ENCODE data around the gene IL18RAP. TPM values are rescaled to one million over a fixed set of nuclear protein-coding genes. Genes with fewer than 3 reads are reported as not detected.

Gene IL18RAP
- total and polyA plus RNA-seq, 7 donors: 0.68 to 1.4 (median 1.1) TPM; not detected in 3

DNA sequence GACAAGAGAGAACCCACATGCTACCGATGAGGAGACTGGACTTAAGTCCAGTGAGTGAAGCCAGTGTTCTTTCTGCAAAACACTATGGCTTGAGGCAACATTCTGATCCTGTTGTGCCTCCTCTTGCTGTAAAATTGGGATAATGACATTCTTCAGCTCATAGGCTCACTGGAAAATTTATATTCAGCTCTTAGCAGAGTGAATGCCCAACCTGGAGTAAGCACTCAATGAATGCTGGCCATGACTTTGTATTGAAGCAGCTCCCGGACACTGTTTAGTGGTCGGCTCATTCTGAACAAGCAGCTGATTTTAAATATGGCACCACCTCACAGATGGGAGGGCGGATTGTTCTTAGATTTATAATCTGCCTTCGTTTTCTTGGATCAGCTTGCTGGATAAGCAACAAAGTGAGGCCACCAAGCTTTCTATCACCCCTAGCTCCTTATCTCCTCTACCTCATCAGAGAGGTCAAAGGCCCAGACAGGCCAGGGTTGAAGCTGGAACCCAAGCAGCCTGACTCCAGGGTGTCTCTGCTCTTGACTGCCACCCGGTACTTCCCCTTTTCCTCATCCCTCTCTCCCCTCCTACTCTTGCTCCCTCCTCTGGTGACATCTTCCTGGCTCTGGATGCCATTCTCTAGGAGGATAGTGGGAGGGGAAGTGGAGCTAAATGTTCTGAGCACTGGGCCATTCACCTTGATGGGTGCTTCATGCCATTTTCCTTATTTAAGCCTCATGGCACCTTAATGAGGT is 61.5 kb downstream of the IL18RAP start:
- intact Hi-C loops (cut with DNase I): no loop called here
- Histone ChIP-seq H3K27me3 (no peaks in the 10 kb centered on the region), H3K4me3 (no peak overlapping the region), H3K9me3 (no peaks in the 10 kb centered on the region), H3K27ac (no peak overlapping the region), H3K36me3 (no peaks in the 10 kb centered on the region), H3K4me1 (peaks cover 0 to 4% (median 0%) of the 10 kb centered on the region in 4 donors)
- 88 to 93% methylated on average over 6 of the region's 6 CpGs for WGBS, 2 donors
- no peak for TF ChIP-seq CTCF (IDR thresholded peaks at IDR 0.05)
- no peak for TF ChIP-seq POLR2AphosphoS5 (IDR thresholded peaks at IDR 0.05)
- no peak for TF ChIP-seq POLR2A (IDR thresholded peaks at IDR 0.05)
- TF ChIP-seq EP300 (IDR thresholded peaks at IDR 0.05): no peak
- DNase-seq: no peak

DNA sequence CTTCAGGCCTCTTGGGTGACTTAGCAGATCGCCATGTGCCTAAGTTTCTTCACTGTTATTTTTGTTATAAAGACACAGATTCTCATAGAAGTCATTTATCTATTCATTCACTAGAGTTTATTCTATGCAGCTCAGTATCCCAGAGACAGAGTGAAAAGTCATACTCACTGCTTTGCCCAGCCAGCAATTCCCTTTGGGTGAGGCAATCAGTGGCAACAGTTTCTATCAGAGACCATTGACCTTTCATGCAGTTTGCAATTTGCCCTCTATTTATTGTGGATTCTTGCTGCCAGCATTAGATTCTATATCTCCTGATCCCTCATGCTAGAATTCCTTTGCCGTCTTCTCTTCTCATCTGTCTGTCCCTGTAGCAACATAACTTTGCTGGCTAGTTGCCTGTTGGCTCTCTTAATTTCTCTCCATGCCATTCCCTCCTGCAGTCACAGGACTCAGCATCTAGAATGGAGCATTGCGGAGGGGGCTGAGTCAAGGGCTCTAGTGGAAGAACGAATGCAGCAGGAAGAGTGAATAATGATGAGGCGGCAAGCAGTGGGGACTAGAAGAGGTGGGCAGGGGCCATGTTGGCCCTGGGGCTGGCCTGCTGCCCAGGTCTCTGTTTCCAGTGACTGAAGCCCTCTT is 62.3 kb downstream of the IL18RAP start:
- Histone ChIP-seq H3K4me1 (peaks cover 0 to 4% (median 0%) of the 10 kb centered on the region in 4 donors), H3K36me3 (no peaks in the 10 kb centered on the region), H3K4me3 (no peak overlapping the region), H3K27ac (no peak overlapping the region), H3K27me3 (no peaks in the 10 kb centered on the region), H3K9me3 (no peaks in the 10 kb centered on the region)
- TF ChIP-seq POLR2A (IDR thresholded peaks at IDR 0.05): no peak
- no peak for TF ChIP-seq POLR2AphosphoS5 (IDR thresholded peaks at IDR 0.05)
- no peak for TF ChIP-seq CTCF (IDR thresholded peaks at IDR 0.05)
- TF ChIP-seq EP300 (IDR thresholded peaks at IDR 0.05): no peak
- DNase-seq: no peak
- intact Hi-C loops (cut with DNase I): no loop called here
- 90 to 94% methylated on average over 5 of the region's 5 CpGs for WGBS, 2 donors

DNA sequence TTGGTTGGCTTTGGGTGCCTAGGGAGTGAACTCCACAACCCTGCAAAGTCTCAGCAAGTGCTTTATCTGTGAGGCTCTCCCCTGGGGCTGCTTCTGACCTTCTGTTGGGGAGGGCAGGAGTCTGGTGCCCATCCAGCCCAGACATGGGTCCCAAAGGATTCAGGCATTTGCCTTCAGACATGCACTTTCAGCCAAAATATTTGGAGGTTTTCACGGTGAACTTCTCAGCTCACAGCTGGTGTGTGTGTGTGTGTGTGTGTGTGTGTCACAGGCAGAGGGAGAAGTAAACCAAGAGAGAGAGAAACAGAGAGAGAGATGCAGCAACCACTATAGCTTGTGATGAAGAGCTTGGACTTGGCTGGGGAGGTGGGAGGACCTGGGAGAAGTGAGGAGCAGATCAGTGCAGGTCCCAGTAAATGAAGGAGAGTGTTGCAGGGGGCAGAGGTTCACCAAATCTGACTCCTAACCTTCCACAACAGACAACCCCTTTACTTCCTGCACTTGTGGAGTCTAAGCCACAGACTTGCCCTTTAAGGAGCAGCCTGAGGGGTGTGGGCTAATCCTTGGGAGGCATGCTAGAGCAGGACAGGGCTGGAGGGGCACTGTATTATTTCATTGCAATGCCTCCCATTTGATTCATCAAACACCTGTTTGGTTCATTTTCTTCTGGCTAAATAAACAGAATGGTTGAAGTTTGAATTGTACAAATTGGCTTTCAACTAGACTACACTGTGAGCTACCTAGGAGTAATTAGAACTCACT is 64.2 kb downstream of the IL18RAP start:
- Histone ChIP-seq H3K4me3 (no peak overlapping the region), H3K27ac (no peak overlapping the region), H3K9me3 (no peaks in the 10 kb centered on the region), H3K36me3 (no peaks in the 10 kb centered on the region), H3K27me3 (no peaks in the 10 kb centered on the region), H3K4me1 (peaks cover 0 to 4% (median 0%) of the 10 kb centered on the region in 4 donors)
- DNase-seq: no peak
- WGBS, 2 donors: 73 to 90% methylated on average over 1 of the region's 1 CpG
- TF ChIP-seq EP300 (IDR thresholded peaks at IDR 0.05) (no peak), CTCF (IDR thresholded peaks at IDR 0.05) (no peak), POLR2A (IDR thresholded peaks at IDR 0.05) (no peak), POLR2AphosphoS5 (IDR thresholded peaks at IDR 0.05) (no peak)
- intact Hi-C loops (cut with DNase I): no loop called here

- TF ChIP-seq POLR2A (IDR thresholded peaks at IDR 0.05) (no peak), EP300 (IDR thresholded peaks at IDR 0.05) (no peak), POLR2AphosphoS5 (IDR thresholded peaks at IDR 0.05) (no peak), CTCF (IDR thresholded peaks at IDR 0.05) (no peak)
- no peaks in the 10 kb centered on the region for H3K9me3 ChIP-seq
- H3K36me3 ChIP-seq: no peaks in the 10 kb centered on the region
- intact Hi-C loops (cut with DNase I): no loop called here
- no peak overlapping the region for H3K27ac ChIP-seq
- H3K4me1 ChIP-seq: peaks cover 0 to 4% (median 0%) of the 10 kb centered on the region in 4 donors
- DNase-seq: no peak
- H3K4me3 ChIP-seq: no peak overlapping the region
- no peaks in the 10 kb centered on the region for H3K27me3 ChIP-seq
- 46 to 50% methylated on average over 8 of the region's 8 CpGs for WGBS, 2 donors
Observed at GRCh38 chr2:102487761-102488462, 65.0 kb downstream of the IL18RAP start.

All from sigmoid colon (tissue), 7 donors.